HepG2 (cell line): ENCODE results near the gene ZNF429. TPM values are rescaled to one million over a fixed set of nuclear protein-coding genes. Genes with fewer than 3 reads are reported as not detected.

Experiments used
- FOXM1 ChIP-seq: sonication (generic); formaldehyde crosslinking; IDR thresholded peaks from 2 replicates; pipeline ENCODE4 v1.5.0; 2020; ENCODE audit warnings: missing genetic modification reagents
- HCFC1 ChIP-seq: fragments of 150-350 bp; IDR thresholded peaks from 2 replicates; pipeline ENCODE4 v1.6.1; 2014; ENCODE audit warnings: low read depth, low read length
- KDM3A ChIP-seq: IDR thresholded peaks from 2 replicates; pipeline ENCODE4 v1.6.1; 2018; ENCODE audit warnings: low read depth, missing compliant biosample characterization
- KLF12 ChIP-seq: sonication (generic); formaldehyde crosslinking; IDR thresholded peaks from 2 replicates; pipeline ENCODE4 v1.4.0; 2020; ENCODE audit warnings: missing genetic modification reagents, borderline replicate concordance
- MATR3 ChIP-seq: sonication (generic); formaldehyde crosslinking; IDR thresholded peaks from 2 replicates; pipeline ENCODE4 v1.4.0; 2020; ENCODE audit warnings: missing genetic modification reagents
- MYC ChIP-seq: sonication (generic); formaldehyde crosslinking; IDR thresholded peaks from 2 replicates; pipeline ENCODE4 v1.9.0; 2021; ENCODE audit warnings: missing genetic modification reagents, borderline replicate concordance
- polyA plus RNA-seq, 8 experiments: library from polyadenylated mRNA; depleted of rRNA in 3 of 8; stranded (reverse) in 7 of 8; unstranded in 1 of 8; fragments of >200 nt; fragmentation: Illumina TruSeq in 4 of 8; extraction: Trizol in 4 of 8; gene quantifications; 2 replicates each; pipeline versions ENCODE4 v1.2.1 to v1.2.3, GENCODE V29; 2011 to 2016; ENCODE audit warnings: low read depth in 4 of 8, missing spikeins in 1 of 8, mixed read lengths in 1 of 8; ENCODE audit not compliant: insufficient read depth in 1 of 8
- total RNA-seq, 5 experiments: library from RNA; depleted of rRNA; stranded (reverse); fragments of >200 nt; fragmentation: Illumina TruSeq; extraction: Trizol; gene quantifications; 2 replicates each; pipeline ENCODE4 v1.2.3, GENCODE V29; 2016; ENCODE audit warnings: low read depth in 1 of 5
- TF ChIP-seq, protein P1 (sequence below): sonication (generic); formaldehyde crosslinking; IDR thresholded peaks from 2 replicates; pipeline ENCODE4 v1.5.0; 2020; ENCODE audit warnings: mild to moderate bottlenecking, missing genetic modification reagents, borderline replicate concordance
- TF ChIP-seq, protein P2 (sequence below): sonication (generic); formaldehyde crosslinking; IDR thresholded peaks from 2 replicates; pipeline ENCODE4 v1.5.1; 2020; ENCODE audit warnings: mild to moderate bottlenecking, missing genetic modification reagents
- TF ChIP-seq, protein P3 (sequence below): sonication (generic); formaldehyde crosslinking; IDR thresholded peaks from 2 replicates; pipeline ENCODE4 v1.9.0; 2021; ENCODE audit warnings: missing genetic modification reagents, borderline replicate concordance
- TF ChIP-seq, protein P4 (sequence below): sonication (generic); formaldehyde crosslinking; IDR thresholded peaks from 2 replicates; pipeline ENCODE4 v1.4.0; 2020; ENCODE audit warnings: missing genetic modification reagents
- TF ChIP-seq, protein P5 (sequence below): sonication (generic); formaldehyde crosslinking; IDR thresholded peaks from 2 replicates; pipeline ENCODE4 v1.5.0; 2020; ENCODE audit warnings: missing genetic modification reagents

The ZNF429 gene
- total and polyA plus RNA-seq, 2 of the 13 experiments (the other 11 are each of a cell fraction or from before 2014, with no cell fraction given) = 3.3 to 3.4 TPM

DNA sequence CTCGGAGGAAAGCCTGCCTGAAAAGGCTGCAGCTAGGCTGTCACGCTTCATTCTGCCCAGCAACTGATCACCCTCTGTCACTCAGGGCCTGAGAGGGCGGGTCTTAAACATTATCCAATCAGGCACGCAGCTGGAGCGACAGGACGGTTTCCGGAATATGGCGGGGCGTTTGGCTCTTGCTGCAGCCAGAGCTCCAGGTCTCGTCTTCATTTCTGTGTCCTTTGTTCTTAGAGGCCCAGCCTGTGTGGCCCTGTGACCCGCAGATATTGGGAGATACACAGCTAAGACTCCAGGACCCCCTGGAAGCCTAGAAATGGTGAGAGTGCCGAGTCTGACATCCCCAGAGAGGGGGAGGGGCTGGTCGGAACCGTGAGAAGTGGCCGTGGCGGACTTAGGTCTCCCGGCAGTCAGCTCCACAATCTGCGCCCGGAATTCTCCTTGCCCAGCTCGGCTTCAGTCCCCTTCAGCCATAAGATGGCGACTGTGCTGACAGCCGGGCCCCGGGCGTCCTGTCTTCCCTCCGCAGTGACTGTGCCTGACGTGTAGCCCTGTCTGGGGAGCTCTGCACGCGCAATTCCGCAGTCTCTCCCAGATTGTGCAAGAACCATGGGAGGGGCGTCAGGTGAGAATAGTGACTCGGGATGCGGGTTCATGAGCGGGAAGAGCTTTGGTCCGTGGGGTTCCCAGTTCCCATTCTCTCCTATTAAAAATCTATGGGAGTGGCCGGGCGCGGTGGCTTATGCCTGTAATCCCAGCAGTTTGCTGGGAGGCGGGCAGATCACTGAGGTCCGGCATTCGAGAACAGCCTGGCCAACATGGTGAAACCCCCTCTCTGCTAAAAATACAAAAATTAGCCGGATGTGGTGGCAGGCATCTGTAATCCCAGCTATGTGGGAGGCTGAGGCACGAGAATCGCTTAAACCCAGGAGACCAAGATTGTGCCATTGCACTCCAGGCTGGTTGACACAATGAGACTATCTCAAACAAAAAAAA lies at the start of gene ZNF429 (continued):
- TF ChIP-seq, protein P1, sequence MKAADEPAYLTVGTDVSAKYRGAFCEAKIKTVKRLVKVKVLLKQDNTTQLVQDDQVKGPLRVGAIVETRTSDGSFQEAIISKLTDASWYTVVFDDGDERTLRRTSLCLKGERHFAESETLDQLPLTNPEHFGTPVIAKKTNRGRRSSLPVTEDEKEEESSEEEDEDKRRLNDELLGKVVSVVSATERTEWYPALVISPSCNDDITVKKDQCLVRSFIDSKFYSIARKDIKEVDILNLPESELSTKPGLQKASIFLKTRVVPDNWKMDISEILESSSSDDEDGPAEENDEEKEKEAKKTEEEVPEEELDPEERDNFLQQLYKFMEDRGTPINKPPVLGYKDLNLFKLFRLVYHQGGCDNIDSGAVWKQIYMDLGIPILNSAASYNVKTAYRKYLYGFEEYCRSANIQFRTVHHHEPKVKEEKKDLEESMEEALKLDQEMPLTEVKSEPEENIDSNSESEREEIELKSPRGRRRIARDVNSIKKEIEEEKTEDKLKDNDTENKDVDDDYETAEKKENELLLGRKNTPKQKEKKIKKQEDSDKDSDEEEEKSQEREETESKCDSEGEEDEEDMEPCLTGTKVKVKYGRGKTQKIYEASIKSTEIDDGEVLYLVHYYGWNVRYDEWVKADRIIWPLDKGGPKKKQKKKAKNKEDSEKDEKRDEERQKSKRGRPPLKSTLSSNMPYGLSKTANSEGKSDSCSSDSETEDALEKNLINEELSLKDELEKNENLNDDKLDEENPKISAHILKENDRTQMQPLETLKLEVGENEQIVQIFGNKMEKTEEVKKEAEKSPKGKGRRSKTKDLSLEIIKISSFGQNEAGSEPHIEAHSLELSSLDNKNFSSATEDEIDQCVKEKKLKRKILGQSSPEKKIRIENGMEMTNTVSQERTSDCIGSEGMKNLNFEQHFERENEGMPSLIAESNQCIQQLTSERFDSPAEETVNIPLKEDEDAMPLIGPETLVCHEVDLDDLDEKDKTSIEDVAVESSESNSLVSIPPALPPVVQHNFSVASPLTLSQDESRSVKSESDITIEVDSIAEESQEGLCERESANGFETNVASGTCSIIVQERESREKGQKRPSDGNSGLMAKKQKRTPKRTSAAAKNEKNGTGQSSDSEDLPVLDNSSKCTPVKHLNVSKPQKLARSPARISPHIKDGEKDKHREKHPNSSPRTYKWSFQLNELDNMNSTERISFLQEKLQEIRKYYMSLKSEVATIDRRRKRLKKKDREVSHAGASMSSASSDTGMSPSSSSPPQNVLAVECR (CRISPR knock-in tag) = peak; percentile 72; the same call in 1 of the 2 replicates
- TF ChIP-seq MATR3 (no peak), KDM3A (CRISPR knock-in tag) (no peak), HCFC1 (no peak), MYC (CRISPR knock-in tag) (no peak), KLF12 (CRISPR knock-in tag) (0 out of 2 replicates have a peak, but pooled peaks have one; percentile 35), FOXM1 (CRISPR knock-in tag) (no peak)
- TF ChIP-seq, protein P2, sequence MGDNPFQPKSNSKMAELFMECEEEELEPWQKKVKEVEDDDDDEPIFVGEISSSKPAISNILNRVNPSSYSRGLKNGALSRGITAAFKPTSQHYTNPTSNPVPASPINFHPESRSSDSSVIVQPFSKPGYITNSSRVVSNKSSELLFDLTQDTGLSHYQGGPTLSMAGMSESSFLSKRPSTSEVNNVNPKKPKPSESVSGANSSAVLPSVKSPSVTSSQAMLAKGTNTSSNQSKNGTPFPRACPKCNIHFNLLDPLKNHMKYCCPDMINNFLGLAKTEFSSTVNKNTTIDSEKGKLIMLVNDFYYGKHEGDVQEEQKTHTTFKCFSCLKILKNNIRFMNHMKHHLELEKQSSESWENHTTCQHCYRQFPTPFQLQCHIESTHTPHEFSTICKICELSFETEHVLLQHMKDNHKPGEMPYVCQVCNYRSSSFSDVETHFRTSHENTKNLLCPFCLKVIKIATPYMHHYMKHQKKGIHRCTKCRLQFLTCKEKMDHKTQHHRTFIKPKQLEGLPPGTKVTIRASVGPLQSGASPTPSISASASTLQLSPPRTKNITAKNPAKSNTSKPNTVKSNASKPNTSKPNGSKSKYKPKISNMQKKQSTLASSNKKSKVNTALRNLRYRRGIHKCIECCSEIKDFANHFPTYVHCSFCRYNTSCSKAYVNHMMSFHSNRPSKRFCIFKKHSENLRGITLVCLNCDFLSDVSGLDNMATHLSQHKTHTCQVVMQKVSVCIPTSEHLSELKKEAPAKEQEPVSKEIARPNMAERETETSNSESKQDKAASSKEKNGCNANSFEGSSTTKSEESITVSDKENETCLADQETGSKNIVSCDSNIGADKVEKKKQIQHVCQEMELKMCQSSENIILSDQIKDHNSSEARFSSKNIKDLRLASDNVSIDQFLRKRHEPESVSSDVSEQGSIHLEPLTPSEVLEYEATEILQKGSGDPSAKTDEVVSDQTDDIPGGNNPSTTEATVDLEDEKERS = no peak; the same call in 1 of the 2 replicates
- TF ChIP-seq, protein P3, sequence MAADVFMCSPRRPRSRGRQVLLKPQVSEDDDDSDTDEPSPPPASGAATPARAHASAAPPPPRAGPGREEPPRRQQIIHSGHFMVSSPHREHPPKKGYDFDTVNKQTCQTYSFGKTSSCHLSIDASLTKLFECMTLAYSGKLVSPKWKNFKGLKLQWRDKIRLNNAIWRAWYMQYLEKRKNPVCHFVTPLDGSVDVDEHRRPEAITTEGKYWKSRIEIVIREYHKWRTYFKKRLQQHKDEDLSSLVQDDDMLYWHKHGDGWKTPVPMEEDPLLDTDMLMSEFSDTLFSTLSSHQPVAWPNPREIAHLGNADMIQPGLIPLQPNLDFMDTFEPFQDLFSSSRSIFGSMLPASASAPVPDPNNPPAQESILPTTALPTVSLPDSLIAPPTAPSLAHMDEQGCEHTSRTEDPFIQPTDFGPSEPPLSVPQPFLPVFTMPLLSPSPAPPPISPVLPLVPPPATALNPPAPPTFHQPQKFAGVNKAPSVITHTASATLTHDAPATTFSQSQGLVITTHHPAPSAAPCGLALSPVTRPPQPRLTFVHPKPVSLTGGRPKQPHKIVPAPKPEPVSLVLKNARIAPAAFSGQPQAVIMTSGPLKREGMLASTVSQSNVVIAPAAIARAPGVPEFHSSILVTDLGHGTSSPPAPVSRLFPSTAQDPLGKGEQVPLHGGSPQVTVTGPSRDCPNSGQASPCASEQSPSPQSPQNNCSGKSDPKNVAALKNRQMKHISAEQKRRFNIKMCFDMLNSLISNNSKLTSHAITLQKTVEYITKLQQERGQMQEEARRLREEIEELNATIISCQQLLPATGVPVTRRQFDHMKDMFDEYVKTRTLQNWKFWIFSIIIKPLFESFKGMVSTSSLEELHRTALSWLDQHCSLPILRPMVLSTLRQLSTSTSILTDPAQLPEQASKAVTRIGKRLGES (CRISPR knock-in tag) = no peak
- TF ChIP-seq, protein P4, sequence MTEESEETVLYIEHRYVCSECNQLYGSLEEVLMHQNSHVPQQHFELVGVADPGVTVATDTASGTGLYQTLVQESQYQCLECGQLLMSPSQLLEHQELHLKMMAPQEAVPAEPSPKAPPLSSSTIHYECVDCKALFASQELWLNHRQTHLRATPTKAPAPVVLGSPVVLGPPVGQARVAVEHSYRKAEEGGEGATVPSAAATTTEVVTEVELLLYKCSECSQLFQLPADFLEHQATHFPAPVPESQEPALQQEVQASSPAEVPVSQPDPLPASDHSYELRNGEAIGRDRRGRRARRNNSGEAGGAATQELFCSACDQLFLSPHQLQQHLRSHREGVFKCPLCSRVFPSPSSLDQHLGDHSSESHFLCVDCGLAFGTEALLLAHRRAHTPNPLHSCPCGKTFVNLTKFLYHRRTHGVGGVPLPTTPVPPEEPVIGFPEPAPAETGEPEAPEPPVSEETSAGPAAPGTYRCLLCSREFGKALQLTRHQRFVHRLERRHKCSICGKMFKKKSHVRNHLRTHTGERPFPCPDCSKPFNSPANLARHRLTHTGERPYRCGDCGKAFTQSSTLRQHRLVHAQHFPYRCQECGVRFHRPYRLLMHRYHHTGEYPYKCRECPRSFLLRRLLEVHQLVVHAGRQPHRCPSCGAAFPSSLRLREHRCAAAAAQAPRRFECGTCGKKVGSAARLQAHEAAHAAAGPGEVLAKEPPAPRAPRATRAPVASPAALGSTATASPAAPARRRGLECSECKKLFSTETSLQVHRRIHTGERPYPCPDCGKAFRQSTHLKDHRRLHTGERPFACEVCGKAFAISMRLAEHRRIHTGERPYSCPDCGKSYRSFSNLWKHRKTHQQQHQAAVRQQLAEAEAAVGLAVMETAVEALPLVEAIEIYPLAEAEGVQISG (CRISPR knock-in tag) = peak; percentile 58; the same call in 1 of the 2 replicates
- TF ChIP-seq, protein P5, sequence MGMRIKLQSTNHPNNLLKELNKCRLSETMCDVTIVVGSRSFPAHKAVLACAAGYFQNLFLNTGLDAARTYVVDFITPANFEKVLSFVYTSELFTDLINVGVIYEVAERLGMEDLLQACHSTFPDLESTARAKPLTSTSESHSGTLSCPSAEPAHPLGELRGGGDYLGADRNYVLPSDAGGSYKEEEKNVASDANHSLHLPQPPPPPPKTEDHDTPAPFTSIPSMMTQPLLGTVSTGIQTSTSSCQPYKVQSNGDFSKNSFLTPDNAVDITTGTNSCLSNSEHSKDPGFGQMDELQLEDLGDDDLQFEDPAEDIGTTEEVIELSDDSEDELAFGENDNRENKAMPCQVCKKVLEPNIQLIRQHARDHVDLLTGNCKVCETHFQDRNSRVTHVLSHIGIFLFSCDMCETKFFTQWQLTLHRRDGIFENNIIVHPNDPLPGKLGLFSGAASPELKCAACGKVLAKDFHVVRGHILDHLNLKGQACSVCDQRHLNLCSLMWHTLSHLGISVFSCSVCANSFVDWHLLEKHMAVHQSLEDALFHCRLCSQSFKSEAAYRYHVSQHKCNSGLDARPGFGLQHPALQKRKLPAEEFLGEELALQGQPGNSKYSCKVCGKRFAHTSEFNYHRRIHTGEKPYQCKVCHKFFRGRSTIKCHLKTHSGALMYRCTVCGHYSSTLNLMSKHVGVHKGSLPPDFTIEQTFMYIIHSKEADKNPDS (CRISPR knock-in tag) = no peak
